Measurements from ENCODE around the gene MSI2.
A peak's percentile ranks its signal among the peaks of the same experiment; 100 is the strongest.

DNA sequence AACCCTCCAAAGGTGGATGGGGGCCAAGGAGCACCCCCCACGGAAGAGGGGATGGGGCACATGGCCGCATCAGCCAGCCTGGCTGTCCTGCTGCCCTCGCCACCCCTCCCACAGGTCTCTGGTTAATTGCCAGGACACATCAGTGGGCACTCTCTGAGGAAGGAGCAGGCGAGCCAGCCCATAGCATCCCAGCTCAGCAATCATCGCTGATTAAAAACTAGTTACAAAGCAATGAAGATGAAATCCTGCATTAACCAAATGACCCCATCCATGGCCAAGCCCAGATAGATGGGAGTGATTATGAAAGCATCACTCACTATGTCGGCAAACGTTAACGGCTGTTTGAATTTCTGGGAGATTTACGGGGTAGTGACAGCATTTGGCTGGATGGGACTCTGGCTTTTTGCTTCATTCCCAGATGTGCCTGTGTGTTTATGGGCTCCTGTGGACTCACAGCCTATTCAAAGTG, 443.5 kb downstream of the MSI2 start:
- no peak for TF ChIP-seq POLR2A (IDR thresholded peaks at IDR 0.05)
- TF ChIP-seq POLR2AphosphoS5 (IDR thresholded peaks at IDR 0.05), result peak in 1 of 3 donors; percentile 50
- TF ChIP-seq, protein P1, sequence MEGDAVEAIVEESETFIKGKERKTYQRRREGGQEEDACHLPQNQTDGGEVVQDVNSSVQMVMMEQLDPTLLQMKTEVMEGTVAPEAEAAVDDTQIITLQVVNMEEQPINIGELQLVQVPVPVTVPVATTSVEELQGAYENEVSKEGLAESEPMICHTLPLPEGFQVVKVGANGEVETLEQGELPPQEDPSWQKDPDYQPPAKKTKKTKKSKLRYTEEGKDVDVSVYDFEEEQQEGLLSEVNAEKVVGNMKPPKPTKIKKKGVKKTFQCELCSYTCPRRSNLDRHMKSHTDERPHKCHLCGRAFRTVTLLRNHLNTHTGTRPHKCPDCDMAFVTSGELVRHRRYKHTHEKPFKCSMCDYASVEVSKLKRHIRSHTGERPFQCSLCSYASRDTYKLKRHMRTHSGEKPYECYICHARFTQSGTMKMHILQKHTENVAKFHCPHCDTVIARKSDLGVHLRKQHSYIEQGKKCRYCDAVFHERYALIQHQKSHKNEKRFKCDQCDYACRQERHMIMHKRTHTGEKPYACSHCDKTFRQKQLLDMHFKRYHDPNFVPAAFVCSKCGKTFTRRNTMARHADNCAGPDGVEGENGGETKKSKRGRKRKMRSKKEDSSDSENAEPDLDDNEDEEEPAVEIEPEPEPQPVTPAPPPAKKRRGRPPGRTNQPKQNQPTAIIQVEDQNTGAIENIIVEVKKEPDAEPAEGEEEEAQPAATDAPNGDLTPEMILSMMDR (IDR thresholded peaks at IDR 0.05), result no peak
